Germinal center (tissue), 1 donor: ENCODE data around the gene PIN1.

Experiments used
- DNase-seq: peaks from one replicate; pipeline ENCODE4 v3.0.0; 2012; ENCODE audit warnings: mixed read lengths, low spot score

Gene PIN1

DNA sequence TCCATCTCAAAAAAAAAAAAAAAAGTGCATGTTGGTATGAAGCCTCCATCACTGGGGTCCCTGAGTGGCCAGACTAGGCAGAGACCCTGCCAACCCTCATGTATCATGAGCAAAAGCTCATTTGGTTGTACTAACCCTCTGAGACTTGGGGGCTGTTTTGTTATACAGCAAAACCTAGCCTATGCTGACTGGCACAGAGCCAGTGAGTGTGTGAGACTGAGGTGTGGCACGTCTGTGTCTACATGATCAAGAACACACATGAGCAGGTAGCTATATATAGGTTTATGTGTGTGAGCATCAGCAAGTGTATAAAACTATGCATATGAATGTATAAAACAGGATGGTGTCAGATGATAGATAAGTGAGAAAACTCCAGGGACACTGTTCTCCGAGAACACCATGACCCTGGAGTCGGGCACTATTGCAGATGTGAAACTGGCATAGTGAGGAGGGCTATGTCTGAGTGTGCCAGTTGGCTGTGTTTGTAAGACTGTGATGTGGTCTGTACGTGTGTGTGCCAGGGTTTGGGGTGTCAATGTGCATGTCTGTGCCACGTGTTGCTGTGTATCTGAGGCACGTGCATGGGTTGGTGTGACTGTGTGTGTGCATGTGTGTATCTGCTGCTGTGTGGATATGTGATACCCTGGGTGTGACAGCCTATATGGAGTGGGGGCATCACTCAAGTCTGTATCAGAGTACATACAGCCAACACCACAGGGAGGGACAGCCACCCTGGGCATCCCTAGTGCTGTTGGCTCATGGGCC lies 56.7 kb downstream of the PIN1 start:
- no peak for DNase-seq
